SIG-M5 (cell line): ENCODE data around the gene NEUROD1.
"Not testable (repeated sequence)": the region's sequence is repeated elsewhere in the genome, so short reads cannot be mapped to it uniquely, and the experiment has no call there.

Experiments used
- DNase-seq: peaks from one replicate; lab custom pipeline; 2025; lab: John Stamatoyannopoulos, UW

Gene NEUROD1

GRCh38 chr2:181680055-181680936 is at the start of gene NEUROD1:
TSS of gene NEUROD1 (minus strand) at chr2:181680517. CDS start at chr2:181678860, 1,657 bp downstream.
- DNase-seq = no peak

- no peak for DNase-seq
Measured at GRCh38 chr2:181725476-181725875, 45.2 kb upstream of the NEUROD1 start.

- DNase-seq = no peak
Measured at GRCh38 chr2:181724662-181725061, 44.3 kb upstream of the NEUROD1 start.

- DNase-seq = no peak
Measured at GRCh38 chr2:181723731-181724130, 43.4 kb upstream of the NEUROD1 start.

- peak; percentile 51 for DNase-seq
Measured at GRCh38 chr2:181715033-181715630, 34.8 kb upstream of the NEUROD1 start.

- not testable (repeated sequence) for DNase-seq
Measured at GRCh38 chr2:181711051-181711450, 30.7 kb upstream of the NEUROD1 start.

GRCh38 chr2:181702519-181702918 is 22.2 kb upstream of the NEUROD1 start:
- DNase-seq = not testable (repeated sequence)

GRCh38 chr2:181698223-181698622 is 17.9 kb upstream of the NEUROD1 start:
- DNase-seq = no peak

- DNase-seq = peak; percentile 37
Measured at GRCh38 chr2:181697571-181697970, 17.3 kb upstream of the NEUROD1 start.

- peak; percentile 22 for DNase-seq
Measured at GRCh38 chr2:181697126-181697525, 16.8 kb upstream of the NEUROD1 start.

- no peak for DNase-seq
Measured at GRCh38 chr2:181694271-181694670, 14.0 kb upstream of the NEUROD1 start.

GRCh38 chr2:181690860-181691259 is 10.5 kb upstream of the NEUROD1 start:
- no peak for DNase-seq

- no peak for DNase-seq
Measured at GRCh38 chr2:181686576-181687185, 6.4 kb upstream of the NEUROD1 start.

- DNase-seq = no peak
Measured at GRCh38 chr2:181685150-181685688, 4.9 kb upstream of the NEUROD1 start.

GRCh38 chr2:181684454-181685149 is 4.3 kb upstream of the NEUROD1 start:
- no peak for DNase-seq

- DNase-seq = no peak
Measured at GRCh38 chr2:181683518-181684453, 3.5 kb upstream of the NEUROD1 start.

GRCh38 chr2:181682795-181683517 is 2.6 kb upstream of the NEUROD1 start:
- no peak for DNase-seq

GRCh38 chr2:181682026-181682789 is 1.9 kb upstream of the NEUROD1 start:
- no peak for DNase-seq
